Measurements from ENCODE around the gene PLAGL2.

PLAGL2 gene

DNA sequence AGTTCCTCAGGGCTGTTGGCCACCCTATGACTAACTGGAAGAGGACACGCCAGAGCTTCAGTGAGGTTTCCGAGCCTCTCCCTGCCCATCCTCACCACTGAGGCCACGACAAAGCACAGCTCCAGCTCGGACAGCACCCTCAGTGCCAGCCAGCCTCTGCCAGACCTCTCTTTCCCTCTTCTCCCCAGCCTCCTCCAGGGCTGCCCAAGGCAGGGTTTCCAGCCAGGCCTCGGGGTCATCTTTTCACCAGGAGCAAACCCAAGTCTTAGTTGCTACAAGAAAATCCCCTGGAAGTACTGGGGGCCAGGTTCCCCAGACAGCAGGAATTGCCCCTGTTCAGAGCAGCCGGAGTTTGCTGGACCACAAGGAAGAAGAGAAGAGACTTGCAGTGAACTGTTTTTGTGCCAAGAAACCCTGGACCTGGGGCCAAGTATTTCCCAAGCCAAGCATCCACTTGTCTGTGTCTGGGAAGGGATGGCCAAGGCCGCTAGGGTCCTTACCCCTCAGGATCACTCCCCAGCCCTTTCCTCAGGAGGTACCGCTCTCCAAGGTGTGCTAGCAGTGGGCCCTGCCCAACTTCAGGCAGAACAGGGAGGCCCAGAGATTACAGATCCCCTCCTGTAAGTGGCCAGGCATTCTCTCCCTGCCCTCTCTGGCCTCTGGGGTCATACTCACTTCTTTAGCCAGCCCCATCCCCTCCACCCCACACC, 41.6 kb downstream of the PLAGL2 start:
- Histone ChIP-seq H3K4me1 (ENCODE audit: control insufficient read depth, insufficient read depth, low read length, poor library complexity, severe bottlenecking) (no peaks in the 10 kb centered on the region), H3K36me3 (ENCODE audit: control insufficient read depth, insufficient read depth, low read length) (peaks cover 44% of the 10 kb centered on the region), H3K9me3 (ENCODE audit: control insufficient read depth, low read length) (no peaks in the 10 kb centered on the region), H3K4me3 (ENCODE audit: insufficient read depth, low read depth, low read length, poor library complexity, severe bottlenecking) (no peak overlapping the region), H3K27me3 (replicated peaks; ENCODE audit: control insufficient read depth, insufficient read depth, low read length, poor library complexity, severe bottlenecking) (no peaks in the 10 kb centered on the region), H3K27ac (ENCODE audit: insufficient read depth, low read length, poor library complexity, severe bottlenecking) (no peak overlapping the region)
- DNase-seq = no peak

- Histone ChIP-seq H3K4me3 (ENCODE audit: insufficient read depth, low read depth, low read length, poor library complexity, severe bottlenecking) (no peak overlapping the region), H3K27me3 (replicated peaks; ENCODE audit: control insufficient read depth, insufficient read depth, low read length, poor library complexity, severe bottlenecking) (no peaks in the 10 kb centered on the region), H3K27ac (ENCODE audit: insufficient read depth, low read length, poor library complexity, severe bottlenecking) (no peak overlapping the region), H3K9me3 (ENCODE audit: control insufficient read depth, low read length) (no peaks in the 10 kb centered on the region), H3K36me3 (ENCODE audit: control insufficient read depth, insufficient read depth, low read length) (peaks cover 48% of the 10 kb centered on the region), H3K4me1 (ENCODE audit: control insufficient read depth, insufficient read depth, low read length, poor library complexity, severe bottlenecking) (no peaks in the 10 kb centered on the region)
- no peak for DNase-seq
Measured at GRCh38 chr20:32164984-32165735, 42.4 kb downstream of the PLAGL2 start.

DNA sequence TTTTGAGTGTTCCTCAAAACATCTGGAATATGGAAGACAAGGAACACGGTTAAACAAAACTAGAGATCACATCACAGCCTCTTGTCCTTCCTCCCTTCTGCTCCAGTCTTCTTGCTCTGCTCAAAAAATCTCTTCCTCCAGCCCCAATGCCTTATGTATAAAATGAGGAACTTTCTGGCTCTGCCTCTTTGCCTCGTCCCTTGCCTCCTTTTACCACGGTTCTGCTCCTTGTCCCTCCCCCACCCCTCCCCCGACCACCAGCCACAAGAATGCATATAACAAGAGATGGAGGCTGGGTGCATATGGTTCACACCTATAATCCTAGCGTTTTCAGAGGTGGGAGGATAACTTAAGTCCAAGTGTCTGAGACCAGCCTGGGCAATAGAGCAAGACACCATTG, 43.6 kb downstream of the PLAGL2 start:
- no peaks in the 10 kb centered on the region for H3K27me3 ChIP-seq (replicated peaks; ENCODE audit: control insufficient read depth, insufficient read depth, low read length, poor library complexity, severe bottlenecking)
- no peaks in the 10 kb centered on the region for H3K4me1 ChIP-seq (ENCODE audit: control insufficient read depth, insufficient read depth, low read length, poor library complexity, severe bottlenecking)
- no peaks in the 10 kb centered on the region for H3K9me3 ChIP-seq (ENCODE audit: control insufficient read depth, low read length)
- H3K27ac ChIP-seq (ENCODE audit: insufficient read depth, low read length, poor library complexity, severe bottlenecking) = no peak overlapping the region
- peaks cover 60% of the 10 kb centered on the region for H3K36me3 ChIP-seq (ENCODE audit: control insufficient read depth, insufficient read depth, low read length)
- DNase-seq = no peak
- no peak overlapping the region for H3K4me3 ChIP-seq (ENCODE audit: insufficient read depth, low read depth, low read length, poor library complexity, severe bottlenecking)

DNA sequence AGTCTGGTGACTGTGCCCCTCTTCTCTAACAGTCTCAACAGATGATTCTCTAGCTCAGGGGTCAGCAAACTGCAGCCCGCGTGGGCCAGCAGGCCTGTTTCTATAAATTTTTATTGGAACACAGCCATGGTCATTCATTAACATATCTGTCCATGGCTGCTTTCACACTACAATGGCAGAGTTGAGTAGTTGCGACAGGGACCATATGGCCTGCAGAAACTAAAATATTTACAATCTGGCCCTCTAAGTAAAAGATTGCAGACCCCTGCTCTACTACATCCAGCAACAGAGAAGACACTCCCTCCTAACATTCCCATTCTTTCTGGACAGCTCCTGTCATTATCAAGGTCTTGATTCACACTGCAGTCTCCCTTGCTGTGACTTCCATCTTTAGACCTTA, 45.2 kb downstream of the PLAGL2 start:
- Histone ChIP-seq H3K27me3 (replicated peaks; ENCODE audit: control insufficient read depth, insufficient read depth, low read length, poor library complexity, severe bottlenecking) (no peaks in the 10 kb centered on the region), H3K9me3 (ENCODE audit: control insufficient read depth, low read length) (no peaks in the 10 kb centered on the region), H3K4me1 (ENCODE audit: control insufficient read depth, insufficient read depth, low read length, poor library complexity, severe bottlenecking) (no peaks in the 10 kb centered on the region), H3K4me3 (ENCODE audit: insufficient read depth, low read depth, low read length, poor library complexity, severe bottlenecking) (no peak overlapping the region), H3K27ac (ENCODE audit: insufficient read depth, low read length, poor library complexity, severe bottlenecking) (no peak overlapping the region), H3K36me3 (ENCODE audit: control insufficient read depth, insufficient read depth, low read length) (peaks cover 74% of the 10 kb centered on the region)
- DNase-seq = no peak

DNA sequence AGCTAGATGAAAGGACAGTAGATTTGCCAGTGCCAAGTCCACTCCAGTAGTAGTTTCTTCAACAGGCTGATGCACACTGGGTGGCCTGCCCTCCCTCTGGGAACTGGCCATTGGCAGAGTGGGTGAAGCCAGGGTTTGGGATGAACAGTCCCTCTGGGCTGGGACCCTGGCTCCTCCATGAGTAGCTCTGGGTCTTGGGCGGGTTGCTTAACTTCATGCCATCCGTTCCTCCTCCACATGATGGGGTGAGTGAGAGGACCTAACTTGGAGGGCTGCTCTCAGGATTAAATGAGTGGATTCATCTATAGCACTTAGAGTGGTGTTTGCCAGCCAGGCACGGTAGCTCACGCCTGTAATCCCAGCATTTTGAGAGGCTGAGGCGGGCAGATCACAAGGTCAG, 47.2 kb downstream of the PLAGL2 start:
- H3K27ac ChIP-seq (ENCODE audit: insufficient read depth, low read length, poor library complexity, severe bottlenecking) = no peak overlapping the region
- no peak overlapping the region for H3K4me3 ChIP-seq (ENCODE audit: insufficient read depth, low read depth, low read length, poor library complexity, severe bottlenecking)
- H3K27me3 ChIP-seq (replicated peaks; ENCODE audit: control insufficient read depth, insufficient read depth, low read length, poor library complexity, severe bottlenecking) = no peaks in the 10 kb centered on the region
- DNase-seq = no peak
- no peaks in the 10 kb centered on the region for H3K4me1 ChIP-seq (ENCODE audit: control insufficient read depth, insufficient read depth, low read length, poor library complexity, severe bottlenecking)
- peaks cover 64% of the 10 kb centered on the region for H3K36me3 ChIP-seq (ENCODE audit: control insufficient read depth, insufficient read depth, low read length)
- no peaks in the 10 kb centered on the region for H3K9me3 ChIP-seq (ENCODE audit: control insufficient read depth, low read length)

- DNase-seq = no peak
- Histone ChIP-seq H3K4me1 (ENCODE audit: control insufficient read depth, insufficient read depth, low read length, poor library complexity, severe bottlenecking) (no peaks in the 10 kb centered on the region), H3K9me3 (ENCODE audit: control insufficient read depth, low read length) (no peaks in the 10 kb centered on the region), H3K27ac (ENCODE audit: insufficient read depth, low read length, poor library complexity, severe bottlenecking) (no peak overlapping the region), H3K36me3 (ENCODE audit: control insufficient read depth, insufficient read depth, low read length) (peaks cover 58% of the 10 kb centered on the region), H3K27me3 (replicated peaks; ENCODE audit: control insufficient read depth, insufficient read depth, low read length, poor library complexity, severe bottlenecking) (no peaks in the 10 kb centered on the region), H3K4me3 (ENCODE audit: insufficient read depth, low read depth, low read length, poor library complexity, severe bottlenecking) (no peak overlapping the region)
Measured at GRCh38 chr20:32159766-32160221, 47.7 kb downstream of the PLAGL2 start.

GRCh38 chr20:32158943-32159660, 48.4 kb downstream of the PLAGL2 start:
- Histone ChIP-seq H3K4me3 (ENCODE audit: insufficient read depth, low read depth, low read length, poor library complexity, severe bottlenecking) (no peak overlapping the region), H3K27ac (ENCODE audit: insufficient read depth, low read length, poor library complexity, severe bottlenecking) (no peak overlapping the region), H3K4me1 (ENCODE audit: control insufficient read depth, insufficient read depth, low read length, poor library complexity, severe bottlenecking) (no peaks in the 10 kb centered on the region), H3K36me3 (ENCODE audit: control insufficient read depth, insufficient read depth, low read length) (peaks cover 52% of the 10 kb centered on the region), H3K27me3 (replicated peaks; ENCODE audit: control insufficient read depth, insufficient read depth, low read length, poor library complexity, severe bottlenecking) (no peaks in the 10 kb centered on the region), H3K9me3 (ENCODE audit: control insufficient read depth, low read length) (no peaks in the 10 kb centered on the region)
- no peak for DNase-seq

GRCh38 chr20:32158351-32158750, 49.2 kb downstream of the PLAGL2 start:
- Histone ChIP-seq H3K4me1 (ENCODE audit: control insufficient read depth, insufficient read depth, low read length, poor library complexity, severe bottlenecking) (no peaks in the 10 kb centered on the region), H3K4me3 (ENCODE audit: insufficient read depth, low read depth, low read length, poor library complexity, severe bottlenecking) (no peak overlapping the region), H3K27ac (ENCODE audit: insufficient read depth, low read length, poor library complexity, severe bottlenecking) (no peak overlapping the region), H3K9me3 (ENCODE audit: control insufficient read depth, low read length) (no peaks in the 10 kb centered on the region), H3K36me3 (ENCODE audit: control insufficient read depth, insufficient read depth, low read length) (peaks cover 49% of the 10 kb centered on the region), H3K27me3 (replicated peaks; ENCODE audit: control insufficient read depth, insufficient read depth, low read length, poor library complexity, severe bottlenecking) (no peaks in the 10 kb centered on the region)
- no peak for DNase-seq

- peaks cover 51% of the 10 kb centered on the region for H3K36me3 ChIP-seq (ENCODE audit: control insufficient read depth, insufficient read depth, low read length)
Measured at GRCh38 chr20:32157611-32158010, 49.9 kb downstream of the PLAGL2 start.

More at GRCh38 chr20:32157611-32158010, 49.9 kb downstream of the PLAGL2 start:
- Histone ChIP-seq H3K4me3 (ENCODE audit: insufficient read depth, low read depth, low read length, poor library complexity, severe bottlenecking) (no peak overlapping the region), H3K9me3 (ENCODE audit: control insufficient read depth, low read length) (no peaks in the 10 kb centered on the region), H3K4me1 (ENCODE audit: control insufficient read depth, insufficient read depth, low read length, poor library complexity, severe bottlenecking) (no peaks in the 10 kb centered on the region), H3K27ac (ENCODE audit: insufficient read depth, low read length, poor library complexity, severe bottlenecking) (no peak overlapping the region), H3K27me3 (replicated peaks; ENCODE audit: control insufficient read depth, insufficient read depth, low read length, poor library complexity, severe bottlenecking) (no peaks in the 10 kb centered on the region)
- DNase-seq = no peak

Measured in effector memory CD4-positive, alpha-beta T cell (primary cell).